ENCODE data around the gene HOXC4.

HOXC4 gene

GRCh38 chr12:54024127-54024526, 29.5 kb upstream of the HOXC4 start:
- no peak for TF ChIP-seq CTCF (IDR thresholded peaks at IDR 0.05; ENCODE audit: borderline replicate concordance, control extremely low read depth, extremely low read depth, insufficient read depth, missing control alignments)
- in situ Hi-C loops (cut with MboI; ENCODE audit: low sequenced_read_pairs, unreplicated experiment) = loop anchor here (10.0 kb wide), 1 partner anchor 171 kb away; no protein-coding TSS in a partner anchor
- no peak for DNase-seq (ENCODE audit: low spot score)

- no peak for TF ChIP-seq CTCF (IDR thresholded peaks at IDR 0.05; ENCODE audit: borderline replicate concordance, control extremely low read depth, extremely low read depth, insufficient read depth, missing control alignments)
- no peak for DNase-seq (ENCODE audit: low spot score)
- in situ Hi-C loops (cut with MboI; ENCODE audit: low sequenced_read_pairs, unreplicated experiment) = loop anchor here (10.0 kb wide), 1 partner anchor 170 kb away; no protein-coding TSS in a partner anchor
These were observed 28.9 kb upstream of the HOXC4 start for GRCh38 chr12:54024581-54025305.

- no peak for DNase-seq (ENCODE audit: low spot score)
- no peak for TF ChIP-seq CTCF (IDR thresholded peaks at IDR 0.05; ENCODE audit: borderline replicate concordance, control extremely low read depth, extremely low read depth, insufficient read depth, missing control alignments)
- in situ Hi-C loops (cut with MboI; ENCODE audit: low sequenced_read_pairs, unreplicated experiment) = loop anchor here (10.0 kb wide), 1 partner anchor 169 kb away; no protein-coding TSS in a partner anchor
These were observed 27.9 kb upstream of the HOXC4 start for GRCh38 chr12:54025499-54026405.

GRCh38 chr12:54026640-54027441, 26.8 kb upstream of the HOXC4 start:
- in situ Hi-C loops (cut with MboI; ENCODE audit: low sequenced_read_pairs, unreplicated experiment) = loop anchor here (10.0 kb wide), 1 partner anchor 168 kb away; no protein-coding TSS in a partner anchor
- DNase-seq (ENCODE audit: low spot score) = no peak
- TF ChIP-seq CTCF (IDR thresholded peaks at IDR 0.05; ENCODE audit: borderline replicate concordance, control extremely low read depth, extremely low read depth, insufficient read depth, missing control alignments) = no peak

- DNase-seq (ENCODE audit: low spot score) = no peak
- in situ Hi-C loops (cut with MboI; ENCODE audit: low sequenced_read_pairs, unreplicated experiment) = loop anchor here (10.0 kb wide), 1 partner anchor 167 kb away; no protein-coding TSS in a partner anchor
- TF ChIP-seq CTCF (IDR thresholded peaks at IDR 0.05; ENCODE audit: borderline replicate concordance, control extremely low read depth, extremely low read depth, insufficient read depth, missing control alignments) = no peak
These were observed 26.2 kb upstream of the HOXC4 start for GRCh38 chr12:54027442-54027786.

Measured in GM13976 (cell line).